Measurements from ENCODE around the gene SERPINE1.

Gene SERPINE1

GRCh38 chr7:101077303-101078086, 49.4 kb upstream of the SERPINE1 start (continued):
- TF ChIP-seq PRDM2 (tag by site-specific recombination; IDR thresholded peaks at IDR 0.05; ENCODE audit: borderline replicate concordance) (no peak), ZNF132 (tag by site-specific recombination; IDR thresholded peaks at IDR 0.05; ENCODE audit: borderline replicate concordance) (no peak), ZSCAN5A (tag by site-specific recombination; IDR thresholded peaks at IDR 0.05) (no peak), ZSCAN4 (tag by site-specific recombination; IDR thresholded peaks at IDR 0.05) (no peak), SP2 (tag by site-specific recombination; IDR thresholded peaks at IDR 0.05) (0 out of 2 replicates have a peak, but pooled peaks have one; percentile 31), INSM2 (tag by site-specific recombination; IDR thresholded peaks at IDR 0.05) (peak; percentile 36; the same call in 1 of the 2 replicates), ZBTB48 (tag by site-specific recombination; IDR thresholded peaks at IDR 0.05) (no peak), ZNF548 (tag by site-specific recombination; IDR thresholded peaks at IDR 0.05) (no peak), PRDM10 (tag by site-specific recombination; IDR thresholded peaks at IDR 0.05) (peak; percentile 55), ZBTB21 (tag by site-specific recombination; IDR thresholded peaks at IDR 0.05) (no peak), ZNF157 (tag by site-specific recombination; IDR thresholded peaks at IDR 0.05) (no peak), ZNF747 (tag by site-specific recombination; IDR thresholded peaks at IDR 0.05) (no peak), ZNF114 (tag by site-specific recombination; IDR thresholded peaks at IDR 0.05) (no peak), GLI2 (tag by site-specific recombination; IDR thresholded peaks at IDR 0.05; ENCODE audit: borderline replicate concordance, low read depth) (no peak), ZNF837 (tag by site-specific recombination; IDR thresholded peaks at IDR 0.05) (no peak), ZNF202 (tag by site-specific recombination; IDR thresholded peaks at IDR 0.05; ENCODE audit: borderline replicate concordance) (no peak), MYNN (tag by site-specific recombination; IDR thresholded peaks at IDR 0.05; ENCODE audit: borderline replicate concordance) (no peak), MEIS1 (CRISPR knock-in tag; IDR thresholded peaks at IDR 0.05; ENCODE audit: borderline replicate concordance) (no peak), ZNF324 (tag by site-specific recombination; IDR thresholded peaks at IDR 0.05) (peak; percentile 23; the same call in 1 of the 2 replicates), HIC1 (tag by site-specific recombination; IDR thresholded peaks at IDR 0.05) (peak; percentile 83; the same call in 1 of the 2 replicates), ZSCAN23 (tag by site-specific recombination; IDR thresholded peaks at IDR 0.05) (no peak), KLF7 (tag by site-specific recombination; IDR thresholded peaks at IDR 0.05; ENCODE audit: borderline replicate concordance) (no peak)

Data from HEK293 (cell line).